Measurements from ENCODE around the gene GPC6.

Gene GPC6

GRCh38 chr13:93361703-93362102 is 135.1 kb downstream of the GPC6 start:
- H3K27me3 ChIP-seq (ENCODE audit: insufficient read depth, poor library complexity, severe bottlenecking) = no peaks in the 10 kb centered on the region
- no peak overlapping the region for H3K27ac ChIP-seq (replicated peaks)
- H3K4me3 ChIP-seq (replicated peaks; ENCODE audit: insufficient read depth, low read length) = no peak overlapping the region
- TF ChIP-seq, protein P1, sequence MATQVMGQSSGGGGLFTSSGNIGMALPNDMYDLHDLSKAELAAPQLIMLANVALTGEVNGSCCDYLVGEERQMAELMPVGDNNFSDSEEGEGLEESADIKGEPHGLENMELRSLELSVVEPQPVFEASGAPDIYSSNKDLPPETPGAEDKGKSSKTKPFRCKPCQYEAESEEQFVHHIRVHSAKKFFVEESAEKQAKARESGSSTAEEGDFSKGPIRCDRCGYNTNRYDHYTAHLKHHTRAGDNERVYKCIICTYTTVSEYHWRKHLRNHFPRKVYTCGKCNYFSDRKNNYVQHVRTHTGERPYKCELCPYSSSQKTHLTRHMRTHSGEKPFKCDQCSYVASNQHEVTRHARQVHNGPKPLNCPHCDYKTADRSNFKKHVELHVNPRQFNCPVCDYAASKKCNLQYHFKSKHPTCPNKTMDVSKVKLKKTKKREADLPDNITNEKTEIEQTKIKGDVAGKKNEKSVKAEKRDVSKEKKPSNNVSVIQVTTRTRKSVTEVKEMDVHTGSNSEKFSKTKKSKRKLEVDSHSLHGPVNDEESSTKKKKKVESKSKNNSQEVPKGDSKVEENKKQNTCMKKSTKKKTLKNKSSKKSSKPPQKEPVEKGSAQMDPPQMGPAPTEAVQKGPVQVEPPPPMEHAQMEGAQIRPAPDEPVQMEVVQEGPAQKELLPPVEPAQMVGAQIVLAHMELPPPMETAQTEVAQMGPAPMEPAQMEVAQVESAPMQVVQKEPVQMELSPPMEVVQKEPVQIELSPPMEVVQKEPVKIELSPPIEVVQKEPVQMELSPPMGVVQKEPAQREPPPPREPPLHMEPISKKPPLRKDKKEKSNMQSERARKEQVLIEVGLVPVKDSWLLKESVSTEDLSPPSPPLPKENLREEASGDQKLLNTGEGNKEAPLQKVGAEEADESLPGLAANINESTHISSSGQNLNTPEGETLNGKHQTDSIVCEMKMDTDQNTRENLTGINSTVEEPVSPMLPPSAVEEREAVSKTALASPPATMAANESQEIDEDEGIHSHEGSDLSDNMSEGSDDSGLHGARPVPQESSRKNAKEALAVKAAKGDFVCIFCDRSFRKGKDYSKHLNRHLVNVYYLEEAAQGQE (IDR thresholded peaks at IDR 0.05; ENCODE audit: insufficient replicate concordance, low read depth) = no peak
- TF ChIP-seq POLR2AphosphoS5 (IDR thresholded peaks at IDR 0.05; ENCODE audit: low read depth) (no peak), GABPA (IDR thresholded peaks at IDR 0.05; ENCODE audit: low read depth) (no peak)
- TF ChIP-seq, protein P2, sequence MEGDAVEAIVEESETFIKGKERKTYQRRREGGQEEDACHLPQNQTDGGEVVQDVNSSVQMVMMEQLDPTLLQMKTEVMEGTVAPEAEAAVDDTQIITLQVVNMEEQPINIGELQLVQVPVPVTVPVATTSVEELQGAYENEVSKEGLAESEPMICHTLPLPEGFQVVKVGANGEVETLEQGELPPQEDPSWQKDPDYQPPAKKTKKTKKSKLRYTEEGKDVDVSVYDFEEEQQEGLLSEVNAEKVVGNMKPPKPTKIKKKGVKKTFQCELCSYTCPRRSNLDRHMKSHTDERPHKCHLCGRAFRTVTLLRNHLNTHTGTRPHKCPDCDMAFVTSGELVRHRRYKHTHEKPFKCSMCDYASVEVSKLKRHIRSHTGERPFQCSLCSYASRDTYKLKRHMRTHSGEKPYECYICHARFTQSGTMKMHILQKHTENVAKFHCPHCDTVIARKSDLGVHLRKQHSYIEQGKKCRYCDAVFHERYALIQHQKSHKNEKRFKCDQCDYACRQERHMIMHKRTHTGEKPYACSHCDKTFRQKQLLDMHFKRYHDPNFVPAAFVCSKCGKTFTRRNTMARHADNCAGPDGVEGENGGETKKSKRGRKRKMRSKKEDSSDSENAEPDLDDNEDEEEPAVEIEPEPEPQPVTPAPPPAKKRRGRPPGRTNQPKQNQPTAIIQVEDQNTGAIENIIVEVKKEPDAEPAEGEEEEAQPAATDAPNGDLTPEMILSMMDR (IDR thresholded peaks at IDR 0.05; ENCODE audit: insufficient read depth, low read length) = no peak
- no peak for DNase-seq (ENCODE audit: low read depth in 1 of 2, low spot score in 1 of 2)

GRCh38 chr13:93364166-93364565 is 137.6 kb downstream of the GPC6 start:
- Histone ChIP-seq H3K27ac (replicated peaks) (no peak overlapping the region), H3K27me3 (ENCODE audit: insufficient read depth, poor library complexity, severe bottlenecking) (no peaks in the 10 kb centered on the region), H3K4me3 (replicated peaks; ENCODE audit: insufficient read depth, low read length) (no peak overlapping the region)
- TF ChIP-seq SPI1 (IDR thresholded peaks at IDR 0.05; ENCODE audit: borderline replicate concordance, low read depth) (no peak), POLR2AphosphoS5 (IDR thresholded peaks at IDR 0.05; ENCODE audit: low read depth) (no peak), GABPA (IDR thresholded peaks at IDR 0.05; ENCODE audit: low read depth) (no peak)
- TF ChIP-seq, protein P2 (IDR thresholded peaks at IDR 0.05; ENCODE audit: insufficient read depth, low read length) = no peak
- TF ChIP-seq, protein P1 (IDR thresholded peaks at IDR 0.05; ENCODE audit: insufficient replicate concordance, low read depth) = no peak
- no peak for DNase-seq (ENCODE audit: low read depth in 1 of 2, low spot score in 1 of 2)

GRCh38 chr13:93368296-93368695 is 141.7 kb downstream of the GPC6 start:
- no peak for DNase-seq (ENCODE audit: low read depth in 1 of 2, low spot score in 1 of 2)

DNA sequence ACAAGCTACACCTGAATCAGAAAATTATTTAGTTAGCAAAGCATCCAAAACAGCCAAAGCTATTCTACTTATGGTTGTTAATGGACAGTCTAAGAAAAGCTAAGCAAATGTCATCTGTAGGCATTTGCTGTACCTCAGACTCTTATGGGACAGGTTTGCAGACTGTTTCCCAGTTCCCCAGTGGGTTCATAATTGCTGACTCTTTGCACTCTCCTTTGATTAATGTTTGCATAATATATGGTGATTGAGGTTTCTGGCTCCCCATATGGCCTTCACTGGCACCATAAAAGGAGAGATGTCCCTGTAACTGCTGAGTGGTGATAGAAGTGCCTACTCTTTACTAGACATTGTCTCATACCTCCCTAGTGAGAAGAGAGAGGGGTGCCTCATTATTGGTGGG is 142.1 kb downstream of the GPC6 start:
- no peak overlapping the region for H3K4me3 ChIP-seq (replicated peaks; ENCODE audit: insufficient read depth, low read length)
- no peaks in the 10 kb centered on the region for H3K27me3 ChIP-seq (ENCODE audit: insufficient read depth, poor library complexity, severe bottlenecking)
- TF ChIP-seq, protein P2 (IDR thresholded peaks at IDR 0.05; ENCODE audit: insufficient read depth, low read length) = no peak
- no peak for TF ChIP-seq GABPA (IDR thresholded peaks at IDR 0.05; ENCODE audit: low read depth)
- no peak for DNase-seq (ENCODE audit: low read depth in 1 of 2, low spot score in 1 of 2)
- no peak overlapping the region for H3K27ac ChIP-seq (replicated peaks)

More at GRCh38 chr13:93368296-93368695, 141.7 kb downstream of the GPC6 start:
- no peak for TF ChIP-seq SPI1 (IDR thresholded peaks at IDR 0.05; ENCODE audit: borderline replicate concordance, low read depth)
- no peaks in the 10 kb centered on the region for H3K27me3 ChIP-seq (ENCODE audit: insufficient read depth, poor library complexity, severe bottlenecking)
- H3K27ac ChIP-seq (replicated peaks) = no peak overlapping the region
- no peak overlapping the region for H3K4me3 ChIP-seq (replicated peaks; ENCODE audit: insufficient read depth, low read length)

Data from HL-60 (cell line).